ENCODE data around the gene C2CD4A. TPM values are rescaled to one million over a fixed set of nuclear protein-coding genes. Genes with fewer than 3 reads are reported as not detected.
"Not testable (repeated sequence)": the region's sequence is repeated elsewhere in the genome, so short reads cannot be mapped to it uniquely, and the experiment has no call there.

C2CD4A gene
- polyA plus RNA-seq, 4 donors = 1.0 to 2.3 TPM; not detected in 2

- no peak for DNase-seq
- Histone ChIP-seq H3K36me3 (ENCODE audit: control insufficient read depth in 3 of 3, insufficient read depth in 2 of 3, low read depth in 1 of 3, low read length in 3 of 3) (peaks cover 0 to 3% (median 0%) of the 10 kb centered on the region in 3 donors), H3K27ac (ENCODE audit: low read depth in 1 of 3, low read length in 2 of 3) (no peak overlapping the region), H3K4me3 (ENCODE audit: low read depth in 1 of 3, low read length in 3 of 3) (no peak overlapping the region), H3K9me3 (ENCODE audit: control insufficient read depth in 2 of 2, insufficient read depth in 1 of 2, low read depth in 1 of 2, low read length in 1 of 2) (no peaks in the 10 kb centered on the region), H3K4me1 (ENCODE audit: control insufficient read depth in 3 of 3, insufficient read depth in 2 of 3, low read depth in 1 of 3, low read length in 2 of 3) (peaks cover 0 to 2% (median 0%) of the 10 kb centered on the region in 3 donors), H3K27me3 (ENCODE audit: control insufficient read depth in 3 of 3, insufficient read depth in 3 of 3, low read length in 3 of 3) (no peaks in the 10 kb centered on the region)
- WGBS, 3 donors = 61 to 70% (median 65%) methylated on average over 5 of the region's 5 CpGs
- FAIRE-seq = no peak
Measured at GRCh38 chr15:62046078-62046743, 20.6 kb upstream of the C2CD4A start.

DNA sequence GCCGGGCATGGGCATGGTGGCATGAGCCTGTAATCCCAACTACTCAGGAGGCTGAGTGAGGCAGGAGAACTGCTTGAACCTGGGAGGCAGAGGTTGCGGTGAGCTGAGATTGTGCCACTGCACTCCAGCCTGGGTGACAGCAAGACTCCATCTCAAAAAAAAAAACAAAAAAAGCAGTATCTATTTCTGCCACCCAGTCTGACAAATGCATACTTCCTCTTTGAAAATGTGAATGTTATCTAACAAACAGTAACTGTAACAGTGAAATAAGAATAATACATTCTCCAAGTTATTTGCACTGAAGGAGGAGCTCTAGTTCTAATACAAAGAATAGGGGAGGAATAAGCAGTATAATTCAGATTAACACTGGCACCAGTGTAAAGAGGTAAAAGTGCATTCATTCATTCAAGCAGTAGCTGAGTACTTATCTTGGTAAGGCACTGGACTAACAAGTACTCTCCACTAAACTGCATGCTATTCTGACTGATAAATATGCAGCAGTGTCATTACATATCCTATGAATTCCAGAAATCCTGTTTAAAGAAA lies 19.4 kb upstream of the C2CD4A start:
- Histone ChIP-seq H3K27ac (ENCODE audit: low read depth in 1 of 3, low read length in 2 of 3) (no peak overlapping the region), H3K4me1 (ENCODE audit: control insufficient read depth in 3 of 3, insufficient read depth in 2 of 3, low read depth in 1 of 3, low read length in 2 of 3) (peaks cover 0 to 2% (median 0%) of the 10 kb centered on the region in 3 donors), H3K27me3 (ENCODE audit: control insufficient read depth in 3 of 3, insufficient read depth in 3 of 3, low read length in 3 of 3) (no peaks in the 10 kb centered on the region), H3K9me3 (ENCODE audit: control insufficient read depth in 2 of 2, insufficient read depth in 1 of 2, low read depth in 1 of 2, low read length in 1 of 2) (no peaks in the 10 kb centered on the region), H3K4me3 (ENCODE audit: low read depth in 1 of 3, low read length in 3 of 3) (no peak overlapping the region), H3K36me3 (ENCODE audit: control insufficient read depth in 3 of 3, insufficient read depth in 2 of 3, low read depth in 1 of 3, low read length in 3 of 3) (no peaks in the 10 kb centered on the region)
- FAIRE-seq (no peak), DNase-seq (no peak)
- WGBS, 3 donors = 84 to 90% (median 89%) methylated on average over 2 of the region's 2 CpGs

- H3K4me1 ChIP-seq (ENCODE audit: control insufficient read depth in 3 of 3, insufficient read depth in 2 of 3, low read depth in 1 of 3, low read length in 2 of 3); FAIRE-seq; H3K27me3 ChIP-seq (ENCODE audit: control insufficient read depth in 3 of 3, insufficient read depth in 3 of 3, low read length in 3 of 3); DNase-seq; H3K9me3 ChIP-seq (ENCODE audit: control insufficient read depth in 2 of 2, insufficient read depth in 1 of 2, low read depth in 1 of 2, low read length in 1 of 2); H3K36me3 ChIP-seq (ENCODE audit: control insufficient read depth in 3 of 3, insufficient read depth in 2 of 3, low read depth in 1 of 3, low read length in 3 of 3); H3K4me3 ChIP-seq (ENCODE audit: low read depth in 1 of 3, low read length in 3 of 3); H3K27ac ChIP-seq (ENCODE audit: low read depth in 1 of 3, low read length in 2 of 3): not testable (repeated sequence)
- 92 to 97% (median 94%) methylated on average over 2 to 4 of the region's 4 CpGs for WGBS, 3 donors
Measured at GRCh38 chr15:62048254-62048653, 18.5 kb upstream of the C2CD4A start.

DNA sequence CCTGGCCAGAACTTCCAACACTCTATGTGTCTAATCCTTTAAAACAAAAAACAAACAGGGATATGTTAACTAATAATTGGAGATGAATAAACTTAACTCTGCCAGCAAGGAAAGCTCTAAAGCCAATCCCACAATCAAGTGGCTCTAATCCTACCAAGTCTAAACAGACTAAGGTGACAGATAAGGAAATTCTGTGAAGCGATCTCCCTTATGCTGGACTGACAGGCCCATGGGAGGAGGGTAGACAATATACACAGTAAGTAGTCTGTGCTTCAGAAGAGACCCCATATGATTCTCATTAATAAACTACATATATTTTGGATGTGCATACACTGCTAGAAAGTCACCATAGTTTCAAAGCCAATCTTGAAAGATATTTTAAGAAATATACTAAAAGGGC lies 16.7 kb upstream of the C2CD4A start:
- H3K4me1 ChIP-seq (ENCODE audit: control insufficient read depth in 3 of 3, insufficient read depth in 2 of 3, low read depth in 1 of 3, low read length in 2 of 3) = peaks cover 0 to 3% (median 2%) of the 10 kb centered on the region in 3 donors
- DNase-seq = no peak
- 42 to 72% (median 44%) methylated on average over 1 of the region's 1 CpG for WGBS, 3 donors
- H3K4me3 ChIP-seq (ENCODE audit: low read depth in 1 of 3, low read length in 3 of 3) = no peak overlapping the region
- peak overlapping the region in 1 of 3 donors; percentile 11 for H3K27ac ChIP-seq (ENCODE audit: low read depth in 1 of 3, low read length in 2 of 3)
- H3K36me3 ChIP-seq (ENCODE audit: control insufficient read depth in 3 of 3, insufficient read depth in 2 of 3, low read depth in 1 of 3, low read length in 3 of 3) = no peaks in the 10 kb centered on the region
- FAIRE-seq = no peak
- H3K27me3 ChIP-seq (ENCODE audit: control insufficient read depth in 3 of 3, insufficient read depth in 3 of 3, low read length in 3 of 3) = no peaks in the 10 kb centered on the region
- no peaks in the 10 kb centered on the region for H3K9me3 ChIP-seq (ENCODE audit: control insufficient read depth in 2 of 2, insufficient read depth in 1 of 2, low read depth in 1 of 2, low read length in 1 of 2)

- no peaks in the 10 kb centered on the region for H3K27me3 ChIP-seq (ENCODE audit: control insufficient read depth in 3 of 3, insufficient read depth in 3 of 3, low read length in 3 of 3)
- DNase-seq (peak in 1 of 2 donors; percentile 18), FAIRE-seq (no peak)
- H3K36me3 ChIP-seq (ENCODE audit: control insufficient read depth in 3 of 3, insufficient read depth in 2 of 3, low read depth in 1 of 3, low read length in 3 of 3) = no peaks in the 10 kb centered on the region
- WGBS, 3 donors = 90 to 94% (median 92%) methylated on average over 4 of the region's 4 CpGs
- H3K9me3 ChIP-seq (ENCODE audit: control insufficient read depth in 2 of 2, insufficient read depth in 1 of 2, low read depth in 1 of 2, low read length in 1 of 2) = no peaks in the 10 kb centered on the region
- no peak overlapping the region for H3K27ac ChIP-seq (ENCODE audit: low read depth in 1 of 3, low read length in 2 of 3)
- no peak overlapping the region for H3K4me3 ChIP-seq (ENCODE audit: low read depth in 1 of 3, low read length in 3 of 3)
- peaks cover 0 to 3% (median 2%) of the 10 kb centered on the region in 3 donors for H3K4me1 ChIP-seq (ENCODE audit: control insufficient read depth in 3 of 3, insufficient read depth in 2 of 3, low read depth in 1 of 3, low read length in 2 of 3)
Measured at GRCh38 chr15:62051166-62051565, 15.6 kb upstream of the C2CD4A start.

GRCh38 chr15:62052713-62053112 lies 14.1 kb upstream of the C2CD4A start:
- no peak overlapping the region for H3K4me3 ChIP-seq (ENCODE audit: low read depth in 1 of 3, low read length in 3 of 3)
- FAIRE-seq (no peak), DNase-seq (no peak)
- H3K27me3 ChIP-seq (ENCODE audit: control insufficient read depth in 3 of 3, insufficient read depth in 3 of 3, low read length in 3 of 3) = no peaks in the 10 kb centered on the region
- 95 to 98% (median 97%) methylated on average over 1 of the region's 1 CpG for WGBS, 3 donors
- peaks cover 0 to 5% (median 0%) of the 10 kb centered on the region in 3 donors for H3K36me3 ChIP-seq (ENCODE audit: control insufficient read depth in 3 of 3, insufficient read depth in 2 of 3, low read depth in 1 of 3, low read length in 3 of 3)
- H3K27ac ChIP-seq (ENCODE audit: low read depth in 1 of 3, low read length in 2 of 3) = no peak overlapping the region
- H3K9me3 ChIP-seq (ENCODE audit: control insufficient read depth in 2 of 2, insufficient read depth in 1 of 2, low read depth in 1 of 2, low read length in 1 of 2) = no peaks in the 10 kb centered on the region
- peaks cover 0 to 3% (median 2%) of the 10 kb centered on the region in 3 donors for H3K4me1 ChIP-seq (ENCODE audit: control insufficient read depth in 3 of 3, insufficient read depth in 2 of 3, low read depth in 1 of 3, low read length in 2 of 3)

GRCh38 chr15:62053439-62054085 lies 13.2 kb upstream of the C2CD4A start:
- WGBS, 3 donors = 62 to 67% (median 65%) methylated on average over 5 of the region's 5 CpGs
- peaks cover 0 to 5% (median 0%) of the 10 kb centered on the region in 3 donors for H3K36me3 ChIP-seq (ENCODE audit: control insufficient read depth in 3 of 3, insufficient read depth in 2 of 3, low read depth in 1 of 3, low read length in 3 of 3)
- FAIRE-seq (no peak), DNase-seq (no peak)
- H3K4me1 ChIP-seq (ENCODE audit: control insufficient read depth in 3 of 3, insufficient read depth in 2 of 3, low read depth in 1 of 3, low read length in 2 of 3) = peaks cover 0 to 5% (median 2%) of the 10 kb centered on the region in 3 donors
- H3K27me3 ChIP-seq (ENCODE audit: control insufficient read depth in 3 of 3, insufficient read depth in 3 of 3, low read length in 3 of 3) = no peaks in the 10 kb centered on the region
- H3K9me3 ChIP-seq (ENCODE audit: control insufficient read depth in 2 of 2, insufficient read depth in 1 of 2, low read depth in 1 of 2, low read length in 1 of 2) = no peaks in the 10 kb centered on the region
- H3K27ac ChIP-seq (ENCODE audit: low read depth in 1 of 3, low read length in 2 of 3) = no peak overlapping the region
- H3K4me3 ChIP-seq (ENCODE audit: low read depth in 1 of 3, low read length in 3 of 3) = no peak overlapping the region

DNA sequence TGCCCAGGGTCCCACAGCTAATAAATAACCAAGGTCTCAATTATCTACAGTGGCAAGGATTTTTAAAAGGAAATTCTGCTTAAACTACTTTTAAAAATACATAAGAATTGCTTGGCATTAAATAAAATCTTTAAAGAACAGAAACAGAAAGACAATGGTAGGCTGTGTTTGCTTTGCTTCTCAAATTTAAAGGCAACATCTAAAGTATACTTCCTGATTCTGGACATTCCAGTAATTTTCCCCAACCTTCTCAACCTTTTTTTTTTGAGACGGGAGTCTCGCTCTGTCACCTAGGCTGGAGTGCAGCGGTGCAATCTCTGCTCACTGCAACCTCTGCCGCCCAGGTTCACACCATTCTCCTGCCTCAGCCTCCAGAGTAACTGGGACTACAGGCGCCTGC lies 11.8 kb upstream of the C2CD4A start:
- H3K4me1 ChIP-seq (ENCODE audit: control insufficient read depth in 3 of 3, insufficient read depth in 2 of 3, low read depth in 1 of 3, low read length in 2 of 3) = peaks cover 0 to 5% (median 2%) of the 10 kb centered on the region in 3 donors
- no peak overlapping the region for H3K27ac ChIP-seq (ENCODE audit: low read depth in 1 of 3, low read length in 2 of 3)
- H3K4me3 ChIP-seq (ENCODE audit: low read depth in 1 of 3, low read length in 3 of 3) = no peak overlapping the region
- H3K36me3 ChIP-seq (ENCODE audit: control insufficient read depth in 3 of 3, insufficient read depth in 2 of 3, low read depth in 1 of 3, low read length in 3 of 3) = peaks cover 0 to 5% (median 0%) of the 10 kb centered on the region in 3 donors
- 90 to 96% (median 93%) methylated on average over 5 of the region's 5 CpGs for WGBS, 3 donors
- no peaks in the 10 kb centered on the region for H3K9me3 ChIP-seq (ENCODE audit: control insufficient read depth in 2 of 2, insufficient read depth in 1 of 2, low read depth in 1 of 2, low read length in 1 of 2)
- FAIRE-seq (no peak), DNase-seq (no peak)
- H3K27me3 ChIP-seq (ENCODE audit: control insufficient read depth in 3 of 3, insufficient read depth in 3 of 3, low read length in 3 of 3) = no peaks in the 10 kb centered on the region
